ENCODE data around the gene TFDP3.

TFDP3 gene, protein sequence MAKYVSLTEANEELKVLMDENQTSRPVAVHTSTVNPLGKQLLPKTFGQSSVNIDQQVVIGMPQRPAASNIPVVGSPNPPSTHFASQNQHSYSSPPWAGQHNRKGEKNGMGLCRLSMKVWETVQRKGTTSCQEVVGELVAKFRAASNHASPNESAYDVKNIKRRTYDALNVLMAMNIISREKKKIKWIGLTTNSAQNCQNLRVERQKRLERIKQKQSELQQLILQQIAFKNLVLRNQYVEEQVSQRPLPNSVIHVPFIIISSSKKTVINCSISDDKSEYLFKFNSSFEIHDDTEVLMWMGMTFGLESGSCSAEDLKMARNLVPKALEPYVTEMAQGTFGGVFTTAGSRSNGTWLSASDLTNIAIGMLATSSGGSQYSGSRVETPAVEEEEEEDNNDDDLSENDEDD

DNA sequence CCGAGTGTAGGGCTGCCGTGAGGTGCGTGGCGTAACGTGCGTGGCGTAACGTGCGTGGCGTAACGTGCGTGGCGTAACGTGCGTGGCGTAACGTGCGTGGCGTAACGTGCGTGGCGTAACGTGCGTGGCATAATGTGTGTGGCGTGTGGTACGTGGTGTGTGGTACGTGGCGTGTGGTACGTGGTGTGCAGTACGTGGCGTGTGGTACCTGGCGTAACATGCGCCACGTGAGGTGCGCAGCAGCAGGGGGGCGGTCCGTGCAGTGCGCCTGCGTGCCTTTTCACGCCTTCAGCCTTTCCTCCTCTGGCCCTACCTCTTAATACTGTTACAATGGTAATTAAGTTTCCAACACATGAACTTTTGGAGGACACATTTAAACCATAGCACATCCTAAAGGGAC, at the start of gene TFDP3:
Gene TFDP3, minus strand, starts transcription at position 26 of the 400 bp plus-strand sequence. CDS start 95 bp downstream, outside the sequence.
- DNase-seq, result no peak

DNA sequence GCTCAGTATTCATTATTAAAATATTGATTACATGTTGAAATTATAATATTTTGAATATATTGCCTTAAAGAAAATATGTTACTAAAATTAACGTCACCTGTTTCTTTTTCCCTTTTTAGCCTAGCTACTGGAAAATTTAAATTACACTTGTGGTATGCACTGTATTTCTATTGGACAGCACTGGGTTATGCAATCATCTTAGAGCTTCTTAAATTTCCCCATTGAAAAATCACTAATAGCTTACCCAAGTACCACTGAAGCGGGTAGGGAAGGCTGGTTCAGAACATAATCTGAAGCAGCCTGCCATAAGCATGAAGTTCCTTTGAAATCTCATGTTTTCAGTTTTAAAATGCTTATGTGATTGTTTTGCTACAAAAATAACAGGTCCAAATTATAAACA, 49.5 kb upstream of the TFDP3 start:
- DNase-seq, result no peak

DNA sequence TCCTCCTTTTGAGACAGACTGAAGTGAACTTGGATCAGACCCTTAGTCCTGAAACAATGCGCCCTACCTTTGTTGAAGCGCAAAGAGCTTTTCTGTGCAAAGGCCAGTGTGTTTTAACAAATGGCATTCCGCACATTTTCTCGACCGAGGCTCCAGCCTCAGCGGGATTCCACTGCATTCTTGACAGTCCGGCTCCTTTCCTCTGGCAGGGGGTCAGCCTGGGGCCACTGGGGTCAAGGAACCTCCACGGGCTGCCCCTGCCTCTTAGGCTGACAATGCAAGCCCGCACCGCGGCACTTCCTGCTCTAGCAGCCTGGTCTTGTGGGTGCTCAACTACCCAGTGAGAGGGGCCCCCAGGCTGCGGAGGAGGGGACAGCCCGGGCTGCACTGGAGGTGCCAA, 47.2 kb upstream of the TFDP3 start:
- no peak for DNase-seq

DNA sequence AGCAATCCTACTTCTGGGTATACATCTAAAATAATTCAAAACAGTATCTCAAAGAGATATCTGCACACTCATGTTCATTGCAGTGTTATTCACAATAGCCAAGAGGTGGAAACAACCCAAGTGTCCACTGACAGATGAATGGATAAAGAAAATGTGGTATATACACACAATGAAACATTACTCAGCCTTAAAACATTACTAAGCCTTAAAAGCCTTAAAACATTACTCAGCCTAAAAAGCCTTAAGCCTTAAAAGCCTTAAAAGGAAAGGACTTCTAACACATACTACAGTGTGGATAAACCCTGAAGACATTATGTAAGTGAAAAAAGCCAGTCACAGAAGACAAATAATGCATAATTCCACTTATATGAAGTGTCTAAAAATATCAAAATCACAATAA, 40.3 kb upstream of the TFDP3 start:
- no peak for DNase-seq

DNA sequence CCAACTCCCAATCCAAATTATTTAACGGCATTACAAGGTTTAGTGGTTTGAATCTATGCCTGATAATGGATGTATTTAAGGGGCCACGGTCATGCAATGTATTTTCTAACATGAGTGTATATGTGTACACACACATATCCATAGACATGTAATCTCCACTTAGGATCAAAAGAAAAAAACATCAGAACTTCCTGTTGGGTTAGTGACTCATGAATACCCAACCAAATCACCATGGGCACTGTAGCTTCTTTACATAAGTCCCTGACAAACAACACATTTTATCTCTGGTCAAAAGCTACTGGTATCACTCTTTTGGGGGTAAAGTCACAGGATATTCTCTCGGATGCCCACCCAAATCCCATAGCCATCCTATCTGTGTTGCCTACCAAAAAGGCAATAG, 36.5 kb upstream of the TFDP3 start:
- no peak for DNase-seq

DNA sequence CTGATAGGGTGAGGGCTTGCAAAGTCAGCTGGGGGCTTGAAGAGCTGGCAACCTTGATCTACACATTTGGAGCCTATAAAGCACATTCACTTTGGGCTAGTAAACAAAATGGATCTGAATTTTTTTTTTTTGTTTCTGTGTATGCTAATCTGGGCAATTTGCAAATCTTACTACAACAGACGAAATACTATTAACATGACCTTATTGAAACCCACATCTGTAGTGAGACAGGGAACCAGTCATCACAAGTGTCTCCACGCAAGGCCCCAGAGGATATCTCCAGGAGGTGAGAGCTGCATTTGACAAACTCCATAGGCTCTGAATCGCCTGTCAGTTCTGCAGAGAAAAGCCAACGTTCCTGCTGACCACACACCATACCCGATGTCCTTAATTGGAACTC, 33.0 kb upstream of the TFDP3 start:
- DNase-seq, result no peak

DNA sequence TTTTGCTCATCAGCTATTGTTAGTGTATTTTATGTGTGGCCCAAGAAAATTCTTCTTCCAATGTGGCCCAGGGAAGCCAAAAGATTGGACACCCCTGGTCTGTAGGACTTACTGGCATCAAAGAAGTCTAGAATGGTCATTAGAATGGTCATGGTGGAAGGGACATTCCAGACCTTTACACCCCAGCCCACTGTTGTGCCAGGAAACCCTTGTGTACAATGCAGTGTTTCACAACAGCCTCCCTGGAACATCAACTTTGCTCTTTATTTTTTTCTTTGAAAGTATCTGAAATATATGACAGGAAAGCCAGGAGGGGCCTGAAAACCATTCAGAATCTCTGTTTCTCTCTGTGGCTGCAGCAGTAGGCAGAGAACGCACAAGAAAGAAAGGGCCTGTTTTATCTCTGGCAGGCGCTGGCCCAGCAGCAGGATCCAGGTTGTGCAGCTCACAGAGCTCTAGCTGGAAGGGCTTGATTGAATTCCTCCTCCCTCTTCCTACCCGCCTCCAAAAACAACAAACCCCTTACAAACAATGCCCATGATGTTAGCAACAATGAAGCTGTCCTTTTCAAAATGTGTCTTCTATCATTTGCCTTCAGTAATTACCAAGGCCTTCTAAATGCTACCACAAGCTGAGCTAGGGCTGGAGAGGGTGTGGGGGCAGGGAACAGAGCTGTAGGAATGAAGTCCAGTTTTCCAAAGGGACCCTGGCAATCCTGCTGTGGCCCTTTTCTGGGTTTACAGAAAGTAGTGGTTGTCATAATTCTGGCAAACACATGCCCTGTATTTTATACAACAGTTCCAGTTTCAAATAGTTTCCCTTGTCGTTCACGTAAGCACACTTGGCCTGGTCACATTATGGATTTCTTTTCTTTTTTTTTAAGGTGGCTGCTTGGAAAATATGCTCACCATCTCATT, 32.3 kb upstream of the TFDP3 start:
- no peak for DNase-seq

DNA sequence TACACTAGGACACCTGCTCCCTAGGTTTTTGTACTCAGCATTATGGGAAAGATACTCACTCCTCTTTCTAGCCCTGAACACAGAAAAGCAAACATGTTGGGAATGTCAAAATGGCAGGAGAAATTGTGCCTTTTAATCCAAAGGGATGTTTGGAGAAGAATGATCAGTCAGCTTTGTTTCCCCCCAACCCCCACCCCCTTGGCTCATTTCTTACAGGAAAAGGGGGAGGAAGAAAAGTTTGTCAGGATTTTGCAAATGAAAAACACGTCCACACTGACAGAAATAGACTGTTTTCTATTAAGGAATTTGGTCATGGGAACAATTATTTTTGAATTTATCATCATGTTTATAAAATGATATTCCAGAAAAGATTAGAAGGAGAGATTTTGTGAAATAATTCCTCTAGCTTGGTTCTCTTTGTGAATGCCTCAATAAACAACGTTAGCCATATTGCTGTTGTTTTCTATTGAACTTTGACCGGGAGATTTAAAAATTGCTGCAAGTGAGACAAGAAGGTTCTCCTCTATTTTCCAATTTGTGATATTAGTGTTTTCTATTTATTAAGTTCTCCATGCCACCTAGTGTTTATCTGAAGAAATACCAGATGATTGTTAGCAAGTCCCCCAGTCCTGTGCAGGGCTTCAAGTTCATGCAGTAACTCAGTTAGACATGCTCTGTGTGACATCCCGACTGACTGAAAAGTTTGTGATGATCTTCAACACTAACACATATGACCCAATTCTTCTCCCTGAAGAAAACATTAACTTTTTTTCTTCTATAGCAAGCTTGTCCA, 31.3 kb upstream of the TFDP3 start:
- DNase-seq, result no peak

DNA sequence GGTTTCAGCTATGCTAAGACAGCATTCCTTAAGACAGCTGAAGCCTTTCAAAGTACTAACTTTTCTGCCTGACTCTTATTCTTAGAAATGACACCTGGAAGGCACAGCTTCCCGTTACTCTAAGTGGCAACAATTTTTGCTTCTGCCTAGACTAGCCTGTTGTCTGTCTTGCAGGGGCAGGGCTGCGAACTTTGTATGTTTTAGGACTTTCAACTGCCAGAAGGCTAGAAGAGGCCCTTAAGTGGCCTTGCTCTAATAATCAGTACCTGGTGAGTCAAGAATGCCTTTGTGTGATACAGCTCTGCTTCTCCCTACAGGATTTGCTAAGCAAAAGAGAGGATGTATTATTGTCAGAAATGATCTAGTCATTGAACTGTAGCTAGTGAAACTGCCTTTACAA, 30.0 kb upstream of the TFDP3 start:
- DNase-seq, result no peak

DNA sequence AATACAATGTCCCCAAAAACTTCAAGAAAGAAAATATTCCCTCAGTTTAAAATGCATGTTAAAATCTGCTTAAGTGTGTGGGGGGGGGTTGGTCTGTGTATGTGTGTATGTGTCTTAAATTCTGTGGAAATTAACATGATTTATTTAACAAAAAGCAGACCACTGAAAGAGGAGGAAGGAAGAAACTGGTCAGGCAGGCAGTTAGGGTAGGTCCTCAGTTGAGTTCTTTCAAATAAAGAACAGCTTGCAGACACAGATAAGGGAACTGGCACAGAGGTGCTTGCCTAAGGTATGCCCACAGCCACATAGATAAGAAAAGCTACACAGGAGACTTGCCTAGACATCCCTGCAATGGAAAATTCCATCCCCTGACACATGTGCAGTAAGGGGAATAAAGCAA, 28.8 kb upstream of the TFDP3 start:
- no peak for DNase-seq

DNA sequence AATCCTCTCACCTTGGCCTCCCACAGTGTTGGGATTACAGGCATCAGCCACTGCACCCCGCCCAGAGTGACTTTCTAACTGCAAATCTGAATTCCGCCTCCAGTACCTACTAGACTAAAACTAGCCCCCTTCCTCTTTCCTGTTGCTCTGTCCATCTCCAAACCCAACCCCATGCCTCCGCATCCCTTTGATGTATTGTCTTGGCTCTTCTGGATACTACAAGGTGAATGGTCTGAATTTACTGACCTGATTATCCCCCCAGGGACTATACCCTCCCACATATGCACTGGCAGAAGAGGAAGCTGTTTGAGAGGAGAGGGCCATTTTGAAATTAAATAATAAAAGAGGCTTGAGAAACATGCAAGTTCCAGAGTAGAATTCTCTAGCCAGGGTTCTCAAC, 17.7 kb upstream of the TFDP3 start:
- DNase-seq, result no peak

DNA sequence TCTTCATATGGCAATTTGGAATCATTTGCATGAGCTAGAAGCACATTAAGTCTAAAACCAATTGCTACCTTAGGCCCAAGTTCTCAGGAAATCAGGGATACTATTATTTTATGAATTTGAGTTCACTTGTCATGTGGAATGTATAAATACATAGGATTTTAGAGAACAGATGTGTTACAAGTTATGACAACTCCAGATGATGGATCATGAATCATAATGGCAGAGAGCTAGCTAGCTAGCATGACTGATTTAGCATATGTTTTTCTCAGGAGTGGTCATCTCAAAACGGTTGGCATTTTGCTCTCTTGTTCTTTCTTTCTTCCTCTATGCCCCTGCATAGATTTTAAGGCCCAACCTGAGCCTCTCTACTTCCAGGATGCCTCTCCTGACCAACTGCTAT, 14.2 kb upstream of the TFDP3 start:
- no peak for DNase-seq

DNA sequence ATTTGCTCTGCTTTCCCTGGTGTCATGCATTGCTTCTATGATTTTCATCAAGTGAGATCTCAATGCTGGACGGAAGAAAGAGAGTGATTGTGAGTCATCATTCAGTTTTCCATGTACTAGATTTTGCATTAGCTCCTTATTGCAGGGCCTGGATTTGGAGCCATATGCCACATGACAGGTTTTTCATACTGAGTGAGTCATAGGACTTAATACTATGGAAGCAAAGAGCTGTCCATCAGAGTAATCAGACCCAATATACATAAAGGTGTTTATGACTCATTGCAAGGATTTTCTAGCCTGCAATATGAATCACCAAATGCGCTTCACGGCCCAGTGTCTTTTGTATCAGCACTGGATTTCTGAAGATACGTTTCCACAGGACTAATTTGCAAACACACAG, 11.2 kb upstream of the TFDP3 start:
- DNase-seq, result no peak

DNA sequence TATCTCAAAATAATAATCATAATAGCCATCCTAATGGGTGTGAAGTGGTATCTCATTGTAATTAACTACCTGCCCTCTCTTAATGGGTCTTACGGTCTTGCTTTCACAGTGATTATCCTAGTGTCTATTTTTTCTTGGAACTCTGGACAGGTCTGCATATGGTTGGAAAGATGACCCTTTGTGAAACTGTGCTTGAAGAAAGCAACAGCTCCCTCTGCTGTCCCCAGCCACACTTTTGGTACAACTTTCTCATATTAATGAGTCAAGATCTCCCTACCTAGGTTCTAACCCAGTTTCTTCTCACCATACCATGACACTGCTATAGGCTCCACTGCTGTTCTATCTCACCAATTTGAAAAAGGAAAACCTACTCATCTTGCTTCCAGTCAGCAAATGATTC, 2.4 kb downstream of the TFDP3 start:
- DNase-seq, result no peak

DNA sequence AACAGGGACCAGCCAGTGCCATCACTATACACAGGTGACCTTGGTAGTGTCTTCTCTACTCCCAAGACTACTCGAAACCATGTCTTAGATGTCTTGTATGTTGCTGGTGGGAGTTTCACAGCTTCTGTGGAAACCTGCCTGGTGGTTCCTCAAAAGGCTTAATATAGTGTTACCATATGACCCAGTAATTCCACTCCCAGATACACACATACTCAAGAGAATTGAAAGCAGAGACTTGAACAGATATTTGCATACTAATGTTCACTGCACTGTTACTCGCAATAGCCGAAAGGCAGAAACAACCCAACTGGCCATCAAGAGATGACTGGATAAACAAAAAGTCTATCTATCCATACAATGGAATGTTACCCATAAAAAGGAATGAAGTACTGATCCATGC, 3.1 kb downstream of the TFDP3 start:
- DNase-seq, result no peak

DNA sequence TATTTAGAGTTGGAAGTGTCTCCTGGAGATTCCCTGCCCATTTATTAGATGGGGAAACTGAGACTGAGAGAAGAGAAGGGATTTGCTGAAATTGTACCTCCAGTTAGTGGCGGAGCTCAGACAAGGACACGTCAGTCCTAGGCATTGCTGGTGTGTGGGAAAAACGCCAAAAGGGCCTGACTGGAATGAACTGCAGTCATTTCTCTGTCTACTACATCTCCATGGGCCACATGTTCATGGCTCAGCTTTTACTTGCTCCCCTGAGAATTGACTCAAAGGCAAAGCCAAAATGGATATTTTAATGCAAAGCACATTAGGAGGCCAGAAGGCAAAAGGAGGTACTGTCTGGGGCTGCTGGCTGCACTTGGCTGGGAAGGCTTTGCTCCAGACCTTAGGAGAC, 3.9 kb downstream of the TFDP3 start:
- no peak for DNase-seq

DNA sequence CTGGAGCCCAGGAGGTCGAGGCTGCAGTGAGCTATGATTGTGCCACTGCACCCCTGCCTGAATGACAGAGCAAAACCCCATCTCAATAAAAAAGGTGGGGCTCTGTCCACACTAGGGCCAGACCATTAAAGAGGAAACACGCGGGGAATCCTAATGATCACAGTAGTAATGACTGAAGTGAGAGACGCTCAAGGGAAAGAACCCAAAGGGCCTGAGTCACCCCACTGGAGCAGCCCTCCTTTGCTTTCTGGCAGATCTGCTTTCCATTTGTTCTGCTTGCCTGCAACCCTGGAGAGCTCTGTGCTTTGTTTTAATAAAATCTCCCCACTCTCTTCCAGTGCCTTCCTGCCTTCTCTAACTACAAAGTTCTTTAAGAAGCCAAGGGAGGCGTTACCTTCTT, 5.0 kb downstream of the TFDP3 start:
- no peak for DNase-seq

DNA sequence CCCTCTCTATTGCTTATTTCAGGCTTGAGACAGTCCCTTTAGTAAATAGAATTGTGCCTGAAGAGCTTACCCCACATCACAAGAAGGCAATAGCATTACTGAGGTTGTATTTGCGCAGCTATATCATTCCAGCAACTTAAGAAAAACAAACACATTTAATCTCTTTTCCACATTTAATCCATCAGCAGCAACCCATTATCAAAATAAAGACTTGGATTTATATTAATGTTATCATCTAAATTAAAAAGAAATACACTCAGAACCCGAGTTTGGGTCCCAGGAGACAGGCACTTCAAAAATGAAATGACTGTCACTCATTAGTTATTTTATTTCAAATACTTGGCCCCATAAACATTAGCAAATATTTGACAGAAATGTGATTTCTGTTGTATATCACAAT, 10.4 kb downstream of the TFDP3 start:
- no peak for DNase-seq

DNA sequence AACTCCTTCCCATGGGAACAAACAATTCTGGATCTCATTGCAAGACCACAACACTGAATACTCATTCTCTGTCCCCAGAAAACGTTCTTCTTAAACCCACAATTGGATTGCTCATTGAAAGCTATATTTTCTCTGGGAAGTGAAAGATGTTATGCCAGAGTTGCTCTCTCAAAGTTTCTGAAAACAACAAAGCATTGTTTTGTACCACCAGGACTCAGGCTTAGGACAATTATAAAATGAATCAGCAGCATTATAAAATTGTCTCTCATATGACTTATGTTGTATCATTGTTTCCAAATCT, 26.5 kb downstream of the TFDP3 start:
- DNase-seq, result no peak

DNA sequence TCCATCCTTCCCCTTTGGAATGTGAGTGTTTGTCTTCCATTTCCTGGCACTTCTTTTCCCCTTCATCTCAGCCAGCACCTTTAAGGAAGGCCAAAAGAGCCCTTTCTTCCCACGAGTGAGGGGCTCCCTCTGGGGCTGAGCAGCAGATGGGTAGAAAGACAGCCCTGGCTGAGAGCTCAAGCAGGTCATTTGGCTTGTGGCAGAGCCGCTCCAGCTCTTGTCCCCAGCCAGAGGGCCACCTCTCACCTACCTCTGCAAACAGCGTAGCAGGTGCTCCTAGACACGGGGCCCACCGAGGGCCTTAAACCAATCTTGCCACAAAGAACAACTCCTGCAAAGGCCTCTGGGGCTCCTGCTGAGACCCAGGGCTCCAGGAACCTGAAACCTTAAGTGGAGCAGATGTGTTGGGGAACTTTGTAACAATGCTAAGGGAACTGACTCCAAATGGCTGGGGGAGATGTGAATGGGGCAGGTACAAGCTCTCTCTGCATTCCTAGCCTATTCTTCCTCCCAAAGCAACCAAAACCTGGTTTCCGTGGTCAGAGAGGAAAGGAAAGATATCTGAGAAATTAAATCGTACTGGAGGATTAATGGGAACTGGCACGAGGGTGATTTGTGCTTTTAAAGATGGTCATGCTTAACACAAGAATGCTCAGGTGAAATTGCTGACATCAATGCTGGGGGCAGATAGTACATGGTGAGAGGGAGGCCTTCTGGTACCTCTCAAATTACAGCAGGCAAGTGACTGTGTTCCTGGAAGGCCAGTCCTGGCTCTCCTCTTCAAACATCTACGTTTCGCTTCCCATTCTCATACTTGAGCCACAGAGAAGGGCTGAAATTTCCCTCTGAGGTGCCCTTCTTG, 27.0 kb downstream of the TFDP3 start:
- DNase-seq, result no peak

DNA sequence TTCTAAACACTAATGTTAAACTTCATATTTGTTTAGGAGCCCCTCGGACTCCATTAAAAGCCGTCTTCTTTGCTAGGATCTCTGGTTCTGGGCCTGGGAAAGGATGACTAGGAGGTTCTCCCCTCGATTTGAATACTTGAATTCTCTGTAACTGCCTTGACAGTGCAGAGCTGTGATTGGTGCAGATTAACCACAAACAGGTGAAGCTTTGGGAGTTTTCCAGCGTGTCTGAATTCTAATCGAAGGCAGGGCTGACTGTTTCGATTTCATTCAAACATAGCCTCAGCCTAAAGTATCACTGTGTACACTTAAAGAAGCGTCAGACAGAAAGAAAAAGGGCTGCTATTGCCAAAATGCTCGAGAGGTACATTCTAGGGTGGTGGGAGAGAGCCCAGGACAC, 29.0 kb downstream of the TFDP3 start:
- no peak for DNase-seq

DNA sequence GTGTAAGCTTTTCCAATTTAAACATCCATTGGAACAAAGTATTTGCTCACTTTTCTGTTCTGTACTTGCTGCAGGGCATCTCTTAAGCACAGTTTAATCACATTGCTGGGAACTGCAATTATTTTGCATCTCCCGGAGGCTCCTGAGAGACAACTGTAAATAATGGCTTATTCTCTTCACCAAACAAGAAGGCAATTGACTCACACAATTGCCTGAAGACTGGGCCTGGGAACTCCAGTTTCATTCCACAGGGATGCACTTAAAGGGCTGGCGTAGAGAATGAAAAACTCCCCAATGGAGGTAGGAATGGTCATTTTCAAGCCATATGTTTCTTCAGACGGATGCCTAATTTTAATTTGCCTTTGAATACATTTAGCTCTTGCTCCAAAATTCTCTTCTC, 29.5 kb downstream of the TFDP3 start:
- no peak for DNase-seq

DNA sequence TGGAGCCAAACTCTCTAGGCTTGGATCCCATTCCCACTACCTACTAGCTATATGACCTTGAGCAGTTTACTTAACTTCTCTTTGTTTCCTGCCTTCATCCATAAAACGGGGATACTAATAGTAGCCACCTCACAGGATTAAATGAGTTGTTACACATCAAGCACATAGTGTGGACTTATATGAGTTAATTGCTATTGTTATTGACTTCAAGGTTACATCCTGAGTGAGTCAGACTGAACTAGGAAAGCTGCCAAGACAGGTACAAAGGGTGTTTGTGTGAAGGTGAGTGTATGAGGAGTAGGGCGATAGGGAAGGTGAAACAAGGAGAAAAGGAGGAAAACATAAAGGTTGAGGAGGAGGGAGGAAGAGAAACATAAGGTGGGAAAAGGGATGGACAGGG, 32.2 kb downstream of the TFDP3 start:
- DNase-seq, result no peak

All from activated naive CD4-positive, alpha-beta T cell treated with anti-CD3 and anti-CD28 coated beads, Interleukin-2, amount 50 U/mL, for 16 hours (primary cell).